OCI-LY1 (cell line): Measurements from ENCODE around the gene OTUB1.

ENCODE experiments used
- CTCF ChIP-seq: fragments of 200-600 bp; sonication (generic), shearing (Covaris generic); IDR thresholded peaks from 2 replicates; pipeline ENCODE4 v1.5.1; 2017; ENCODE audit warnings: mild to moderate bottlenecking, antibody characterized with exemption, low read length, moderate library complexity, mixed read lengths
- EZH2 ChIP-seq: fragments of 200-600 bp; sonication (generic), shearing (Covaris generic); IDR thresholded peaks from 2 replicates; pipeline ENCODE4 v1.8.0; 2017; ENCODE audit warnings: borderline replicate concordance, mixed run types, mild to moderate bottlenecking, antibody characterized with exemption, low read length, moderate library complexity, mixed read lengths

- no peak for TF ChIP-seq CTCF
- TF ChIP-seq EZH2 = no peak
Measured at GRCh38 chr11:64043545-64043944, 57.3 kb downstream of the OTUB1 start.
